Osteoblast (primary cell): ENCODE measurements around the gene MYO15B. TPM values are rescaled to one million over a fixed set of nuclear protein-coding genes. Genes with fewer than 3 reads are reported as not detected.

Experiments
- DNase-seq: peaks from one replicate; pipeline ENCODE4 v3.0.0; 2011; ENCODE audit warnings: low spot score, mixed read lengths; ENCODE audit not compliant: insufficient read length; ENCODE audit errors: missing footprints
- H2AFZ ChIP-seq: 2 replicates; pipeline ENCODE4 v1.6.0; 2011; ENCODE audit warnings: mild to moderate bottlenecking, low read length
- H3K27ac ChIP-seq: 2 replicates; pipeline ENCODE4 v1.5.1; 2011; ENCODE audit warnings: mild to moderate bottlenecking, low read depth, low read length, moderate library complexity
- H3K27me3 ChIP-seq: 2 replicates; pipeline ENCODE4 v1.6.0; 2012; ENCODE audit warnings: mild to moderate bottlenecking, control low read depth, inconsistent platforms, low read length, moderate library complexity; ENCODE audit not compliant: insufficient read depth
- H3K36me3 ChIP-seq: 2 replicates; pipeline ENCODE4 v1.5.1; 2011; ENCODE audit warnings: mild to moderate bottlenecking, low read length, control low read depth, moderate library complexity; ENCODE audit not compliant: insufficient read depth
- H3K4me1 ChIP-seq: 2 replicates; pipeline ENCODE4 v1.5.1; 2011; ENCODE audit warnings: mild to moderate bottlenecking, low read length, control low read depth, moderate library complexity; ENCODE audit not compliant: insufficient read depth
- H3K4me2 ChIP-seq: 2 replicates; pipeline ENCODE4 v1.6.0; 2011; ENCODE audit warnings: mild to moderate bottlenecking, low read length; ENCODE audit not compliant: insufficient read depth
- H3K4me3 ChIP-seq: fragments of 200-600 bp; sonication (generic); 3 replicates; pipeline ENCODE4 v1.5.1; 2012; ENCODE audit warnings: mild to moderate bottlenecking, low read length, inconsistent platforms; ENCODE audit not compliant: insufficient read depth
- H3K79me2 ChIP-seq: 2 replicates; pipeline ENCODE4 v1.6.0; 2012; ENCODE audit warnings: mild to moderate bottlenecking, low read length, control low read depth, inconsistent platforms; ENCODE audit not compliant: insufficient read depth
- H3K9me3 ChIP-seq: 2 replicates; pipeline ENCODE4 v1.5.1; 2011; ENCODE audit warnings: low read depth, low read length, control low read depth
- H4K20me1 ChIP-seq: 2 replicates; pipeline ENCODE4 v1.6.0; 2012; ENCODE audit warnings: mild to moderate bottlenecking, low read length, control low read depth; ENCODE audit not compliant: insufficient read depth
- total RNA-seq: library from RNA; depleted of rRNA; stranded (reverse); fragments of >200 nt; gene quantifications from 2 replicates; pipeline ENCODE4 v1.2.3, GENCODE V29; 2012
- TF ChIP-seq, protein P1 (sequence below): IDR thresholded peaks from 2 replicates; pipeline ENCODE4 v1.5.1; 2011; ENCODE audit warnings: mild to moderate bottlenecking, low read depth, low read length, moderate library complexity; ENCODE audit errors: extremely low read depth

The MYO15B gene
- total RNA-seq, 1 donor: 1.4 TPM

DNA sequence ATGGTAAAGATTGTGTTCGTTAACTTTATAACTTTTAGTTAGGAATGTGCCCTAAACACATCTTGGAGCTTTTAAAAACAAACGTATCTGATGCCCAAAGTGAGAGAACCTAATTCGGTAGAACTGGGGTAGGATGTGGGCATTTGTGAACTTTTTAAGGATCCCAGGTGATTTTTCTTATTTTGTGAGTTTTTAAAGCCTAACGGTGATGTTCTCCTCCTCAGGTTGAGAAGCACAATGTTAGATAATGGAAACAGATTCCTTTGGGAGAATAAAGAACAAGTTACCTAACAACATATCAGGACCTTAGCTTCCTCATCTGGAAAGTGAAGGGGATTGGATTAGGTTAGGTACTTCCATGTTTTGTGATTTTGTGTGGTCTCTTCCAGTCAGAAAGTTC is 80.2 kb downstream of the MYO15B start:
- Histone ChIP-seq H2AFZ (peak overlapping the region; percentile 96), H3K4me1 (peaks cover 20% of the 10 kb centered on the region), H3K36me3 (peaks cover 39% of the 10 kb centered on the region), H3K27me3 (no peaks in the 10 kb centered on the region), H3K4me3 (peak overlapping the region; percentile 96), H3K27ac (peak overlapping the region; percentile 94), H3K9me3 (no peaks in the 10 kb centered on the region), H3K4me2 (peak overlapping the region; percentile 94), H4K20me1 (peaks cover 11% of the 10 kb centered on the region), H3K79me2 (peaks cover 71% of the 10 kb centered on the region)
- no peak for DNase-seq
- TF ChIP-seq, protein P1, sequence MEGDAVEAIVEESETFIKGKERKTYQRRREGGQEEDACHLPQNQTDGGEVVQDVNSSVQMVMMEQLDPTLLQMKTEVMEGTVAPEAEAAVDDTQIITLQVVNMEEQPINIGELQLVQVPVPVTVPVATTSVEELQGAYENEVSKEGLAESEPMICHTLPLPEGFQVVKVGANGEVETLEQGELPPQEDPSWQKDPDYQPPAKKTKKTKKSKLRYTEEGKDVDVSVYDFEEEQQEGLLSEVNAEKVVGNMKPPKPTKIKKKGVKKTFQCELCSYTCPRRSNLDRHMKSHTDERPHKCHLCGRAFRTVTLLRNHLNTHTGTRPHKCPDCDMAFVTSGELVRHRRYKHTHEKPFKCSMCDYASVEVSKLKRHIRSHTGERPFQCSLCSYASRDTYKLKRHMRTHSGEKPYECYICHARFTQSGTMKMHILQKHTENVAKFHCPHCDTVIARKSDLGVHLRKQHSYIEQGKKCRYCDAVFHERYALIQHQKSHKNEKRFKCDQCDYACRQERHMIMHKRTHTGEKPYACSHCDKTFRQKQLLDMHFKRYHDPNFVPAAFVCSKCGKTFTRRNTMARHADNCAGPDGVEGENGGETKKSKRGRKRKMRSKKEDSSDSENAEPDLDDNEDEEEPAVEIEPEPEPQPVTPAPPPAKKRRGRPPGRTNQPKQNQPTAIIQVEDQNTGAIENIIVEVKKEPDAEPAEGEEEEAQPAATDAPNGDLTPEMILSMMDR: no peak

DNA sequence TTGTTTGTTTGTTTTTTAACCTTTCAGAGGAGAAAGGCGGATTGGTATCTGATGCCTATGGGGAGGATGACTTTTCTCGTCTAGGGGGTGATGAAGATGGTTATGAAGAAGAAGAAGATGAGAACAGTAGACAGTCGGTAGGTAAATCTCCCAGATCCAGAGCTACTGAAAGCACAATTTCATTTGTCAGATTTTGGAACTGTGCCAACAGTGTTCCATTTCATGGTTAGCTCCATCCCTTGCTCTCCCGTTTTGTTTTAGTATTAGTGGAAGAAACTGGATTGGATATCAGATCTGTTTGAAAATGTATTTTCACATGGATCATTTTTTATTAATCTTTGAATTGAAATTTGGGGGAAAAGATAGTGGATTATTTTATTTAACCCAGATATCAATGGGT is 80.9 kb downstream of the MYO15B start:
- Histone ChIP-seq H3K27ac (peak overlapping the region; percentile 94), H3K4me2 (peak overlapping the region; percentile 94), H4K20me1 (peaks cover 14% of the 10 kb centered on the region), H3K27me3 (no peaks in the 10 kb centered on the region), H3K9me3 (no peaks in the 10 kb centered on the region), H3K4me3 (peak overlapping the region; percentile 96), H3K4me1 (peaks cover 20% of the 10 kb centered on the region), H2AFZ (no peak overlapping the region), H3K79me2 (peaks cover 77% of the 10 kb centered on the region), H3K36me3 (peaks cover 44% of the 10 kb centered on the region)
- TF ChIP-seq, protein P1: no peak
- DNase-seq: no peak

DNA sequence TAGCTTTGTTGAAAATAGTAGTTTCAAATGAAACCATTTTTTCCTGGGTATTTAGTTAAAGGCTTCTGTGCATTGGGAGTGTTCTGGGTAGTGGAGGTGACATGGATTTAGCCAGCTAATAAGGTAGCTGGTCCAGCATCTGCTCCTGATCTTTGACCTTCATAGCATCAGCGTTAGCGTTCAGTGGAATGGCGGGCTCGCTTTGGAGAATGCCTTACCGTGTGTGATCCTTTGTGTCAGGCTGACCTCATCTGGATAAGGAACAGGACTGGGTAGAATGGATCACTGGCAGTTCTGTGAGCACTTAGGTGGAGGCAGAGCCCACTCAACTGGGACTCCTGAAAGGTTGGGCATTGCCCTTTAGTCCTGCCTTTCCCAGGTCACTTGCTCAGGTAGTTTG is 83.3 kb downstream of the MYO15B start:
- Histone ChIP-seq H3K79me2 (peaks cover 81% of the 10 kb centered on the region), H3K27ac (no peak overlapping the region), H2AFZ (no peak overlapping the region), H3K4me1 (peaks cover 22% of the 10 kb centered on the region), H4K20me1 (peaks cover 17% of the 10 kb centered on the region), H3K9me3 (no peaks in the 10 kb centered on the region), H3K4me3 (no peak overlapping the region), H3K4me2 (no peak overlapping the region), H3K27me3 (no peaks in the 10 kb centered on the region), H3K36me3 (peaks cover 57% of the 10 kb centered on the region)
- no peak for DNase-seq
- TF ChIP-seq, protein P1: no peak

DNA sequence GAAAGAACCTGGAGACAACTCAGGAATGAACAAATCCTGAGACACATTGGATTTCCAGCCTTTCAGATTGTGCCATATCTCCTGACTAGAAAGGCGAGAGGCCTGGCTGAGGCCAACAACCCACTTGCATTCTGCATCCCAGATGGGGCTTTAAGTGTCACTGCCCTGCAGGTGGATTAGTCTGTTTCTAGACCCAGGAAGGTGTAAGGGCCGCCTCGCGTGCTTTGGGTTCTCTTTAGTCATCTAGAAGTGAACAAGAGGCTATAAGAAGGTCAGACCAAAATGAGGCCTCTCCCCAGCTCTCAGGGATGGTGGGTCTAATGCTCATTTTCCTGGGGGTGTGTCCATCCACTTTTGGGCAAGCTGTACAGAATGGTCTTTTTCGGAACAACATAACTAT is 84.4 kb downstream of the MYO15B start:
- no peak for DNase-seq
- no peak overlapping the region for H2AFZ ChIP-seq
- no peaks in the 10 kb centered on the region for H3K27me3 ChIP-seq

More for the DNA sequence above, 84.4 kb downstream of the MYO15B start:
- Histone ChIP-seq H3K36me3 (peaks cover 63% of the 10 kb centered on the region), H3K4me2 (no peak overlapping the region), H3K4me1 (peaks cover 13% of the 10 kb centered on the region), H3K9me3 (no peaks in the 10 kb centered on the region), H3K27ac (no peak overlapping the region), H4K20me1 (peaks cover 17% of the 10 kb centered on the region), H3K4me3 (no peak overlapping the region), H3K79me2 (peaks cover 79% of the 10 kb centered on the region)
- TF ChIP-seq, protein P1: no peak
